IPS-20b (cell line): Measurements from ENCODE around the gene GOLGA6L9.
A peak's percentile ranks its signal among the peaks of the same experiment; 100 is the strongest.
"Not testable (repeated sequence)": the region's sequence is repeated elsewhere in the genome, so short reads cannot be mapped to it uniquely, and the experiment has no call there.

Source experiments
- H3K27ac ChIP-seq: one replicate; pipeline ENCODE4 v1.5.1; 2013; ENCODE audit warnings: low read length
- H3K27me3 ChIP-seq: 2 replicates; pipeline ENCODE4 v1.6.1; 2013; ENCODE audit warnings: mild to moderate bottlenecking, low read length, inconsistent platforms; ENCODE audit not compliant: insufficient read depth
- H3K36me3 ChIP-seq: 2 replicates; pipeline ENCODE4 v1.6.1; 2013; ENCODE audit warnings: low read depth, mild to moderate bottlenecking, inconsistent platforms, low read length, moderate library complexity; ENCODE audit not compliant: insufficient read depth
- H3K4me1 ChIP-seq: 2 replicates; pipeline ENCODE4 v1.6.1; 2013; ENCODE audit warnings: mild to moderate bottlenecking, control low read depth, inconsistent platforms, low read length, moderate library complexity; ENCODE audit not compliant: insufficient read depth
- H3K4me3 ChIP-seq: 2 replicates; pipeline ENCODE4 v1.5.1; 2013; ENCODE audit warnings: mild to moderate bottlenecking, low read length, inconsistent platforms
- H3K9ac ChIP-seq: 2 replicates; pipeline ENCODE4 v1.6.1; 2013; ENCODE audit warnings: low read depth, mild to moderate bottlenecking, inconsistent platforms, low read length, moderate library complexity
- H3K9me3 ChIP-seq: 2 replicates; pipeline ENCODE4 v1.6.1; 2013; ENCODE audit warnings: mild to moderate bottlenecking, low read depth, low read length, inconsistent platforms; ENCODE audit not compliant: insufficient read depth

The GOLGA6L9 gene

DNA sequence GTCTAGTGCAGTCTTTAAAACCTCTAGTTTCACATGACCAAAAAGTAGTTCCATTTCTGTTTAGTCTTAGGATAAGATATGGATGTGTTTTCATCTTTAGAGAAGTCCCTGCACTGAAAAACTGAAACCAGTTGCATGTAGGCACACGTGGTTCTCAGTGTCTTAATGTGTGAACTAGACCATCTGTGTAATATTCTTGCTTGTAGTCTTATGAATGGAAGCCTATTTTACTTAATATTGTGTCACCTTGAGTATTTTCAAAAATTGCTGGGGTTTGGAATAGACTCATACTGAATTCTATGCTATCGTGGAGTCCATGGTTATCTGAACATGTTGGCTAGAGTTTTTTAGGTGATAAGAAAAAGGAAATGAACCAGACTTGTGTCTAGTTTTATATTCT lies 23.4 kb upstream of the GOLGA6L9 start:
- H3K9ac ChIP-seq, result not testable (repeated sequence)

DNA sequence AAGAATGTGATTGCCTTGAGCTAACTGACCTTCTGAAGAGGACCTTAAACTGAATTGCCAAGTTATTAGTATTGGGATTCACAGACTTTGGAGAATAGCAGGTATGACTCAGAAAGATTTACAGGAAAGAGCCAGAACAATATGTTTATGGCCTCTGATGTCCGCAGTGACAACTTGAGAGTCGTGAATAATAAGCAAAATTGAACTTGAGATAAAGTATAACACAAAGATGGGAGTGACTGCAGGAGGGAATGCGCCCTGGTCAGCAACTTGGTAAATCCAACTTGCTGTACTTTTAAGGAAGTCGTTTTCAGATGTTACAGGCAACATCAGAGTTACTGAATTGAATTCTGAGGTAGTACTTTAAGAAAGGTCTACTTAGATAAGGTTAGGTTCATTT lies 19.3 kb upstream of the GOLGA6L9 start:
- H3K9me3 ChIP-seq, H3K27ac ChIP-seq, H3K36me3 ChIP-seq, H3K4me3 ChIP-seq, H3K9ac ChIP-seq, H3K27me3 ChIP-seq, H3K4me1 ChIP-seq: not testable (repeated sequence)

More for the DNA sequence above, 23.4 kb upstream of the GOLGA6L9 start:
- not testable (repeated sequence) for H3K27me3 ChIP-seq, H3K4me3 ChIP-seq, H3K27ac ChIP-seq, H3K9me3 ChIP-seq, H3K4me1 ChIP-seq
- H3K36me3 ChIP-seq, result peaks cover 10% of the 10 kb centered on the region; the same call in 1 of the 2 replicates

DNA sequence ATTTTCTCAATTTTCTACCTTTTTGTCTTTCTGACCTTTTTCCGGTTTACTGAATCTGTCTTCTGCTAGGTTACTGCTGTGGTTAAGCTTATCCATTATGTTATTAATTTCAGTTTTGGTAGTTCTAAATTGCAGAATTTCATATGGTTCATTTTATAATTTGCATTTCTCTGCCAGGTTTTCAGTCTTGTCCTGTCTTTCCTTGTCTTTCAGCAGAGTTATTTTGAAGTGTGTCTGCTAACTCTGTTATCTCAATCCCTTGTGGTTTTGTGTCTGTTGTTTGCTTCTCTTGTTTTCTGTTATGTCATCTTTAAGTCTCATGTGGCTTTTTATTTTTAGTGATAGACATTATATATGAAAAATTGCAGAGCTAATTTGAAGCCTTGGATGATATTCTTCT lies 18.0 kb upstream of the GOLGA6L9 start:
- not testable (repeated sequence) for H3K4me3 ChIP-seq, H3K9me3 ChIP-seq, H3K27ac ChIP-seq, H3K4me1 ChIP-seq, H3K27me3 ChIP-seq, H3K36me3 ChIP-seq, H3K9ac ChIP-seq

DNA sequence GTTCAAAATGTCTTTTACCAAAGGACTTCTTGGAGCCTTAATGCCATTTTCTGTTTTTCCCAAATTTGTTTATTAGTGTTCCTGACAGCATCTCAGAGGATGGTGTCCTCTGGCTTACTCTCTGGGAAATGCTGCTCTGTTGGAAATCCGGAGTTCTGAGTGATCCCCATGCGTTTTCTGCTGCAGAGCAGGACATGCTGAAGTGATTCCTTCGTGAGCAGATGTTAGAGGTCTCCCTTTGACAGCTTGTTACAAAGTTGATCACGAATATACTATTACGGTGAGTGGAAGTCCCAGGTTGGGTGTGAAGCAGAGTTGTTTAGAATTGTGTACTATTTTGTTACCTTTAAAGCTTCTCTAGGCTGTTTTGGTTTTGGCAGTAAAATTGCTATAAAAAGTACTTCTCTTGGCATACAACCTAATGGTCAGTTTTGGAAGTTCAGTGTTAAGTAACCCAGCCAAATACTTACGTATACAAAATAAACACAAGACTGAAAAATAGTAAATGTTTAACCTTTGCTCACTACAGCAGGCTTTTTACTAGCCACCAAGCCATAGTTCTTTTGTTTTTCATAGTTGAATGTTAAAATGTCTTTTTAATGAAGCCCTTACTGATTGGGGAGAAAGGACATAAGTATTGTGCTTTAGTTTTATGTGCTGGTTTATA lies 15.0 kb upstream of the GOLGA6L9 start:
- H3K9me3 ChIP-seq, H3K27ac ChIP-seq, H3K27me3 ChIP-seq, H3K4me1 ChIP-seq, H3K36me3 ChIP-seq, H3K9ac ChIP-seq, H3K4me3 ChIP-seq: not testable (repeated sequence)

DNA sequence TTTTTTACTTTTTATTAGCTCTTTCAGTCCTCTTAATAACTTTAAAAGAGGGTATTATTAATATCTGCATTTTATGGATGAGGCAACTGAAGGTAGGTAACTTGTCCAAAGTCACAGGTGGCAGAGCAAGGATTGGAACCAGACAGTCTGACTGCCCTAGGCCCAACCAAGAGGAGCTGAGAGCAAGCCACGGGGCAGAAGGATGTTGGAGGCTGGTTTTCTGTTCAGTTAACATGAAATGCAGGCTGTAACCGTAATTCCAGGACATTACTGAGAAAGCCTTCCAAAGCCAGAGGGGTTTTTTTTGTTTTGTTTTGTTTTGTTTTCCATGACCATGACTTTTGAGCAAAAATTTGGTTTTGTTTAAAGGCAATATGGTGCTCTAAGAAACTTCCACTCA lies 9.1 kb upstream of the GOLGA6L9 start:
- H3K27me3 ChIP-seq, H3K9ac ChIP-seq, H3K36me3 ChIP-seq, H3K4me1 ChIP-seq, H3K27ac ChIP-seq, H3K9me3 ChIP-seq, H3K4me3 ChIP-seq: not testable (repeated sequence)

DNA sequence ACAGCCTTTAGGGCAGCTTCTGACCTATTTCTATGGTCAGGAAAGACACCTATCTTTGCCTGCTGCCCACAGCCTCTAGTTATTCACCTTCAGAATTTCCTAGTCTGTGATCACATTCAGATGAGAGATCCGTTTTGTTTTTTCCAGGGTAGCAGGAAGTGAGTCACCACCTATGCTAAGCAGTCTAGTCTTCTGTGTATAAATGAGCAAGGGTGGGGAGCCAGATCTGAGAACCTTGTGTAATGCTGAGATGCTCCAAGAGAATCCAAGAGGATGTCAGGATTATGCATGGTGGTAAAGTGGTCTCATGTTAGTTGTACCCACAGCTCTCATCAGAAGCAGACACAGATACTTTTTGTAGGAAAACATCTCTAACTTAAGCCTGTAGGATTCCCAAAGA lies 8.7 kb upstream of the GOLGA6L9 start:
- not testable (repeated sequence) for H3K36me3 ChIP-seq, H3K4me1 ChIP-seq, H3K27me3 ChIP-seq, H3K9me3 ChIP-seq, H3K4me3 ChIP-seq, H3K27ac ChIP-seq, H3K9ac ChIP-seq

DNA sequence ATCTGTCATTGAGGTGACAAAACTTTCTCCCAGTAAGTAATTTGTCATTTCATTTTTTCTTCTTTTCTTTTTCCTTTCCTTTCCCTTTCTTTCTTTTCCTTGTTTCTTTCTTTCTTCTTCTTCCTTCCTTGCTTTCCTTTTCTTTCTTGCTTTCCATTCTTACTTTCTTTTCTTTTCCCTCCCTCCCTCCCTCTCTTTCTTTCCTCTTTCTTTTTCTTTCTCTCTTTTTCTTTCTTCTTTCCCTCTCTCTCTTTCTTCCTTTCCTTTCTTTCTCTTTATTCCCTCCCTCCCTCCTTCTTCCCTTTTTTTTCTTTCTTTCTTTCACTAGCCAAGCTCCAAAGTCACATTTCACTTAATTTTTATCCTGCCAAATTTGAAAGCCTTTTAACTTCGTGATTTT lies 2.5 kb upstream of the GOLGA6L9 start:
- H3K4me1 ChIP-seq, H3K27ac ChIP-seq, H3K27me3 ChIP-seq, H3K36me3 ChIP-seq, H3K9me3 ChIP-seq, H3K9ac ChIP-seq, H3K4me3 ChIP-seq: not testable (repeated sequence)

DNA sequence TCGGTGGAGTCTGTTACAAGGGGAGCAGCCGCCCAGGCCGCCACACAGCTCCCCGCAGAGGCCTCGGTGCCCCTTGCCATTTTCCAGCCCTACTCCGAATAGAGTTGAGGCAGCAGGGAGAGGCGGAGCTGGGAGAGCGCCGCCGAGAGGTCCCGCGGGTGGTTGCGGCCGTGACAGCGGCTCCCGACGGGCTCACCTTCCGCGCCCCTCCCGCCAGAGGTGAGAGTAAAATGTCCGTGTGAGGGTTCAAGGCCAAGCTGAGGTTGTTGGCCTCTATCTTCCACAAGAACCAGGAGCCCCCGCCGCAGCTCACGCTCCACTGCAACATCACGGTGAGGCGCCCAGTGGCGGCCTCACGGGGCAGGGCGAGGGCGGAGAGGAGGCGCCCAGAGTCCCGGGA lies 15.8 kb downstream of the GOLGA6L9 start:
- H3K4me3 ChIP-seq, result peak overlapping the region; percentile 18; the same call in 1 of the 2 replicates
- H3K9me3 ChIP-seq, H3K4me1 ChIP-seq, H3K27ac ChIP-seq, H3K36me3 ChIP-seq, H3K27me3 ChIP-seq, H3K9ac ChIP-seq: not testable (repeated sequence)

DNA sequence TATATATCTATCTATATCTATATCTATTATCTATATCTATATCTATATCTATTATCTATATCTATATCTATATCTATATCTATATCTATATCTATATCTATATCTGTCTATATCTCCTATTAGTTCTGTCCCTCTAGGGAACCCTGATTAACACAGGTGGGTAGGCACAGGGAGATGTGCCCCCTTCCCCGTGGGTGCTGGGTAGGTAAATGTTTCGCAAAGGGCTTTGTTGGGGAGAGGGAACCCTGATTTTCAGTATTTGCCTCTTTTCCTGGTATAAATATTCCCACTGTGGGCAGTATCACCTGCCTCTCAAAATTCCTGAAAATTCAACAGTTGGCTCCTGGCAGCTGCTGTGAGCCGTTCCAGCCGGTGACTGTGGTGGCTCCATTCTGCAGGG lies 27.7 kb downstream of the GOLGA6L9 start:
- H3K4me3 ChIP-seq, result not testable (repeated sequence)

DNA sequence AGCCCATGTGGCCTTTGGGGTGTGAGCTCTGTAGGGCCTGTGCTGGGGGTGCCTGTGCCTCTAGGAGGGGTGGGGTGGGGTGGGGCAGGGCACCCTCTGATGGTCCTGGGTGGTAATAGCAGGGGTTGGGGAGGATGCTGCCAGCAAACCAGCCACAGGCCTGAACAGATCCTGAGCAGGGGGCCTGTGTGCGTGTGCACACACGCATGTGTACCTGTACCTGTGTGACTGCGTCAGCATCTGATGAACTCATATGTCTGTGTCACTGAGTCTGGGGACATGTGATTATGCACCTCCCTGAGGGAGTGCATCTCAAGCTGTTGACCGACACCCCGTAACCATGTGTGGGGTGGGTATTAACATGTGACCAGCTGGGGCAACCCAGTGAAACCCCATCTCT lies 36.0 kb downstream of the GOLGA6L9 start:
- not testable (repeated sequence) for H3K36me3 ChIP-seq, H3K4me3 ChIP-seq, H3K9ac ChIP-seq, H3K4me1 ChIP-seq, H3K27ac ChIP-seq, H3K27me3 ChIP-seq, H3K9me3 ChIP-seq

More for the DNA sequence above, 27.7 kb downstream of the GOLGA6L9 start:
- not testable (repeated sequence) for H3K9me3 ChIP-seq, H3K9ac ChIP-seq, H3K27ac ChIP-seq, H3K36me3 ChIP-seq, H3K4me1 ChIP-seq, H3K27me3 ChIP-seq

DNA sequence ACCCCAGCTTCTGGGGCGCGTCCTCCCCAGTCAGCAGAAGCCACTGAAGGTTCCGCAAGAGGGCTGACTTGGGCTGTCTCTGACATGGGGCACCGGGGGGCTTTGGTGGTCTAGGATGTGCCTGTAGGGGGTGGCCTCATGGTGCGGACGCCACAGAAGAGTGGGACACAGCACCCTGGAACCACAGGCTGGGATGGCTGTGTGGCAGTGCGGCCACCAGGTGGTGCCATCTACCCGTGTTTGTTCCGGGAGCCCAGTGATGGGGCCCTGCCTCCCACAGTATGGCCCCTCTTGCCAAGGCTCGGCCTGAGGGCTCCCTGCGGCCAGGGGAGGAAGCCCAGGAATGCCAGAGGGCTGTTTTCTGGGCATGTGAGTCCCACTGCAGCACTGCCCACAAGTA lies 38.6 kb downstream of the GOLGA6L9 start:
- H3K9ac ChIP-seq, H3K36me3 ChIP-seq, H3K27me3 ChIP-seq, H3K4me3 ChIP-seq, H3K27ac ChIP-seq, H3K9me3 ChIP-seq, H3K4me1 ChIP-seq: not testable (repeated sequence)

DNA sequence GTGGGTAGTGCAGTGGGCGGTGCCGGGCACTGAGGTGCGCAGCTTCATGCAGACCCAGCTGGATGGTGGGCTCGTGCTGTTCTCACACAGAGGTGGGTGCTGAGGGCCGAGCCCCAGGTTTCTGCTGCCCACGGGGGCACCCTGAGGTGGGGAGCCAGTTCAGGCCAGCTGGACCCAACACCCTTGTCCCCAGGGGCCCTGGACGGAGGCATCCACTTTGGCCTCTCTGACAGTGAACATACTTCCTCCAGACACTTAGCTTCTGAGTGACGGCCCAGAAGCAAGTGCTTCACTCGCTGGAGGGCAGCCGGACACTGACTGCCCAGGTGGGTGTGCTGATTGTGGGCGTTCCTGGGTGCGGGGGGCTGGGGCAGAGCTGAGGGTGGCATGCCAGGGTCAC lies 39.8 kb downstream of the GOLGA6L9 start:
- not testable (repeated sequence) for H3K27me3 ChIP-seq, H3K4me1 ChIP-seq, H3K4me3 ChIP-seq, H3K9me3 ChIP-seq, H3K36me3 ChIP-seq, H3K27ac ChIP-seq, H3K9ac ChIP-seq
